Muscle of leg (tissue), 11 donors: ENCODE data around the gene HCAR3. TPM values are rescaled to one million over a fixed set of nuclear protein-coding genes. Genes with fewer than 3 reads are reported as not detected.
A peak's percentile ranks its signal among the peaks of the same experiment; 100 is the strongest.
"Not testable (repeated sequence)": the region's sequence is repeated elsewhere in the genome, so short reads cannot be mapped to it uniquely, and the experiment has no call there.

Experiments
- DNase-seq: peaks from one replicate; pipeline ENCODE4 v3.0.0; 2013
- H3K27ac ChIP-seq: one replicate; pipeline ENCODE4 v1.5.1; 2013; ENCODE audit warnings: mild to moderate bottlenecking, low read length, control low read depth
- H3K27me3 ChIP-seq: one replicate; pipeline ENCODE4 v1.6.1; 2013; ENCODE audit warnings: low read length; ENCODE audit not compliant: control insufficient read depth, insufficient read depth
- H3K36me3 ChIP-seq: one replicate; pipeline ENCODE4 v1.6.1; 2013; ENCODE audit warnings: low read length; ENCODE audit not compliant: control insufficient read depth, insufficient read depth
- H3K4me1 ChIP-seq: one replicate; pipeline ENCODE4 v1.6.1; 2013; ENCODE audit warnings: low read length; ENCODE audit not compliant: control insufficient read depth, insufficient read depth
- H3K4me3 ChIP-seq: one replicate; pipeline ENCODE4 v1.5.1; 2013; ENCODE audit warnings: low read length, control low read depth
- H3K9me3 ChIP-seq: replicated peaks from 2 replicates; pipeline ENCODE4 v1.6.1; 2013; ENCODE audit warnings: low read depth, low read length; ENCODE audit not compliant: control insufficient read depth
- WGBS: methylation state at CpG from one replicate; pipeline ENCODE4 v1.1.5; 2013; ENCODE audit warnings: missing lambda C conversion rate; ENCODE audit not compliant: insufficient coverage; 5-methylcytosine and 5-hydroxymethylcytosine counted together
- polyA plus RNA-seq, 8 donors: library from polyadenylated mRNA; unstranded; fragments of 120-200 nt; gene quantifications; one replicate each; pipeline versions ENCODE4 v1.2.1 to v1.2.3, GENCODE V29; 2013; ENCODE audit warnings: inconsistent platforms in 1 of 8, low replicate concordance in 1 of 8; ENCODE audit not compliant: insufficient read length in 8 of 8, insufficient read depth in 1 of 8
- total RNA-seq: library from RNA; stranded (reverse); fragments of 120-200 nt; gene quantifications from one replicate; pipeline ENCODE4 v1.2.4, GENCODE V29; 2013

Gene HCAR3
- total and polyA plus RNA-seq, 9 donors: 0.12 to 0.97 (median 0.34) TPM; not detected in 6

GRCh38 chr12:122701481-122701880, 15.1 kb downstream of the HCAR3 start:
- not testable (repeated sequence) for H3K4me1 ChIP-seq, H3K27me3 ChIP-seq, H3K36me3 ChIP-seq, H3K4me3 ChIP-seq, H3K27ac ChIP-seq, DNase-seq, H3K9me3 ChIP-seq
- no CpG with 5 or more reads among the region's 4 CpGs for WGBS

- DNase-seq, H3K9me3 ChIP-seq: not testable (repeated sequence)
- WGBS: no CpG with 5 or more reads among the region's 9 CpGs
Measured at GRCh38 chr12:122700038-122700710, 16.4 kb downstream of the HCAR3 start.

GRCh38 chr12:122696922-122697321, 19.7 kb downstream of the HCAR3 start:
- no CpG with 5 or more reads among the region's 2 CpGs for WGBS

More at GRCh38 chr12:122700038-122700710, 16.4 kb downstream of the HCAR3 start:
- not testable (repeated sequence) for H3K36me3 ChIP-seq, H3K4me1 ChIP-seq, H3K4me3 ChIP-seq, H3K27ac ChIP-seq, H3K27me3 ChIP-seq

DNA sequence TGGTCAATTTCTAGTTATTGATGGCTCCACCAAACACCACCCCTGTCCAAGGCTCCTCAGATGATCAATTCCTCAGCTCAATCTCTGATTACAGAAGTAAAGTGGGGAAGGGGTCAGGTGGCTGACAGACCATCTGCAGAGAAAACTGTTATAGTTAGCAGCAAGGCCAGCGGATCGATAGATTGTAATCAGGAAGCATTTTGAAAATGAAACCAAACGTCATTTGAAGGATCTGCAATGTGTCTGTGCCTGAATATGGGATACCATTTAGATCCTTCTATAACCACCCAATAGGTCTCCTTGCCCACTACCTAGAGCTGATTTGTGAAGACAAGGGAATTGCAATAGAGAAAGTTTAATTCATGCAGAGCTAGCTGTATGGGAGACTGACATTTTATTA, 25.0 kb downstream of the HCAR3 start:
- WGBS: 83% methylated on average over 1 of the region's 3 CpGs
- H3K27me3 ChIP-seq: no peaks in the 10 kb centered on the region
- H3K4me3 ChIP-seq: no peak overlapping the region
- H3K27ac ChIP-seq: no peak overlapping the region
- no peaks in the 10 kb centered on the region for H3K4me1 ChIP-seq
- no peak for DNase-seq
- H3K36me3 ChIP-seq: no peaks in the 10 kb centered on the region
- no peaks in the 10 kb centered on the region for H3K9me3 ChIP-seq

More at GRCh38 chr12:122696922-122697321, 19.7 kb downstream of the HCAR3 start:
- H3K4me3 ChIP-seq, DNase-seq, H3K27me3 ChIP-seq, H3K4me1 ChIP-seq, H3K36me3 ChIP-seq, H3K27ac ChIP-seq, H3K9me3 ChIP-seq: not testable (repeated sequence)

DNA sequence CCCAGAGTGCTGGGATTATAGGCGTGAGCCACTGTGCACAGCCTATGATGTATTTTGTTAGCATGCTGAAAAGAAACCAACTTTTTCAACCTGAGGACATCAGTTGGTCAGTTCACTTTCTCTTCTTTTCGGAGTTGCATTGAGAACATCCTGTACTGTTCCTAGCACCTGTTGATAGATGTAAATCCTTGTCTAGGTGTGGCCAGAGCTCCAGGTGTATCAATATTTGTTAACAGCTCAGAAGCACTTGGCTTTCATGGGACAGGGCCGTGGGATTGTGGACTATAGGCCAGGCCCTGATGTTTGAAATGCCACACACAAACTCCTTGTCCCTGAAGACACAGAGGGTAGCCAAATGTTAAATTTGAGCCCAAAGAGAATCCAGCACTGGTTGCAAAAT, 28.3 kb downstream of the HCAR3 start:
- Histone ChIP-seq H3K9me3 (no peaks in the 10 kb centered on the region), H3K27me3 (no peaks in the 10 kb centered on the region), H3K36me3 (no peaks in the 10 kb centered on the region), H3K4me3 (no peak overlapping the region), H3K27ac (no peak overlapping the region), H3K4me1 (no peaks in the 10 kb centered on the region)
- no peak for DNase-seq
- WGBS: 92% methylated on average over 2 of the region's 3 CpGs

GRCh38 chr12:122687086-122687485, 29.5 kb downstream of the HCAR3 start:
- no peak for DNase-seq
- H3K36me3 ChIP-seq: no peaks in the 10 kb centered on the region
- no peaks in the 10 kb centered on the region for H3K27me3 ChIP-seq
- H3K9me3 ChIP-seq: no peaks in the 10 kb centered on the region
- H3K4me3 ChIP-seq: no peak overlapping the region
- 55% methylated on average over 5 of the region's 5 CpGs for WGBS
- no peak overlapping the region for H3K27ac ChIP-seq
- H3K4me1 ChIP-seq: no peaks in the 10 kb centered on the region

DNA sequence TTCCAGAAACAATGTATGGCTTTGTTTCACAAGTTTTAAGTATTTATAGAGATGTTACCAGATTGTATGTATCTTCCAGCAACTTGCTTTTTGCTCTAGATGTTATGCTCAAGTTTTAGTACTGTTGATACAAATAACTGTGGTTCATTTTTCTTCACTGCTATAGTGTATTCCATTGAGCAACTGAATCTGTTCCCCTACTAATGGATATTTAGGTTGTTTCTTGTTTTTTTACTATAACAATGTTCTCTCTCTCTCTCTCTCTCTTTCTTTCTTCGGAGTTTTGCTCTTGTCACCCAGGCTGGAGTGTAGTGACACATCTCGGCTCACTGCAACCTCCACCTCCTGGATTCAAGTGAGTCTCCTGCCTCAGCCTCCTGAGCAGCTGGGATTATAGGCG, 30.1 kb downstream of the HCAR3 start:
- H3K9me3 ChIP-seq: no peaks in the 10 kb centered on the region
- H3K36me3 ChIP-seq: no peaks in the 10 kb centered on the region
- WGBS: no CpG with 5 or more reads among the region's 3 CpGs
- H3K27me3 ChIP-seq: no peaks in the 10 kb centered on the region
- no peaks in the 10 kb centered on the region for H3K4me1 ChIP-seq
- H3K4me3 ChIP-seq: no peak overlapping the region
- no peak overlapping the region for H3K27ac ChIP-seq
- no peak for DNase-seq

- H3K27ac ChIP-seq: no peak overlapping the region
- 50% methylated on average over 1 of the region's 5 CpGs for WGBS
- DNase-seq: no peak
- no peaks in the 10 kb centered on the region for H3K36me3 ChIP-seq
- H3K27me3 ChIP-seq: no peaks in the 10 kb centered on the region
- H3K9me3 ChIP-seq: no peaks in the 10 kb centered on the region
- no peaks in the 10 kb centered on the region for H3K4me1 ChIP-seq
- H3K4me3 ChIP-seq: no peak overlapping the region
Measured at GRCh38 chr12:122684297-122684813, 32.3 kb downstream of the HCAR3 start.

DNA sequence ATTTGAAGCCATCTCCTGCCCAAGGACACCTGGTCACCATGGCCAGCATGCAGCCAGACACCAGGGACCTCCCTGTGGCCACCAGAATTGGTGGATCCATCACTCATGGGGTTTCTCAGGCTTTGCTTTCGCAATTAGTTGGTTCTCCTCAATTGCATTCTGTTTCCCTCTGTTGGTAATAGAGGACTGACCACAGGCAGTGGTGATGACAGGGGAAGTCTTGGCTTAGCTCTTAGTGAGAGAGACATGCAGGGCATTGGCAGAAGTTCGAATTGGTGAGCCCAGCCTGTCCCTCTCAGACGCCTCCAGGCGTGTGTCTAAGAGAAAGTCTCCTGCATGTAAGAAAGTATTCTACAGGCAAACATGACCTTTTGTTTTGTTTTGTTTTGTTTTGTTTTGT, 34.8 kb downstream of the HCAR3 start:
- H3K27ac ChIP-seq: no peak overlapping the region
- H3K9me3 ChIP-seq: no peaks in the 10 kb centered on the region
- H3K4me3 ChIP-seq: no peak overlapping the region
- H3K4me1 ChIP-seq: no peaks in the 10 kb centered on the region
- no peaks in the 10 kb centered on the region for H3K27me3 ChIP-seq
- DNase-seq: peak; percentile 19
- 92% methylated on average over 3 of the region's 4 CpGs for WGBS
- no peaks in the 10 kb centered on the region for H3K36me3 ChIP-seq

DNA sequence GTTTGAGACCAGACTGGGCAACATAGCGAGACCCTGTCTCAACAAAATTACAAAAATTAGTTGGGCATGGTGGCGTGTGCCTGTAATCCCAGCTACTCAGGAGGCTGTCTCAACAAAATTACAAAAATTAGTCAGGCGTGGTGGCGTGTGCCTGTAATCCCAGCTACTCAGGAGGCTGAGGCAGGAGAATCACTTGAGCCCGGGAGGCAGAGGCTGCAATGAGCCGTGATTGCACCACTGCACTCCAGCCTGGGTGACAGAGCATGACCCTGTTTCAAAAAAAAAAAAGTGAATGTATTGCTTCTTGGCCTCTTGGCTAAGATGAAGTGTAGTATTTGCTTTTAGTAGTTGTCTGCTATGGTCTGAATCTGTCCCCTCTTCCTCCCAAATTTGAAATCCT, 35.6 kb downstream of the HCAR3 start:
- H3K4me3 ChIP-seq, H3K36me3 ChIP-seq, H3K27me3 ChIP-seq, H3K27ac ChIP-seq, DNase-seq, H3K9me3 ChIP-seq, H3K4me1 ChIP-seq: not testable (repeated sequence)
- WGBS: 82% methylated on average over 6 of the region's 6 CpGs

GRCh38 chr12:122676781-122677180, 39.8 kb downstream of the HCAR3 start:
- not testable (repeated sequence) for H3K36me3 ChIP-seq, H3K27ac ChIP-seq, H3K4me1 ChIP-seq, H3K27me3 ChIP-seq, H3K4me3 ChIP-seq, H3K9me3 ChIP-seq, DNase-seq
- 91% methylated on average over 18 of the region's 32 CpGs for WGBS
